HepG2 (cell line): ENCODE data around the gene DNAJC9. TPM values are rescaled to one million over a fixed set of nuclear protein-coding genes. Genes with fewer than 3 reads are reported as not detected.

Experiments used
- CEBPB ChIP-seq: IDR thresholded peaks from 2 replicates; pipeline ENCODE4 v1.6.1; 2011; ENCODE audit warnings: low read depth, low read length, improper control_type of control experiment, borderline replicate concordance
- ESRRA ChIP-seq: sonication (generic); formaldehyde crosslinking; IDR thresholded peaks from 2 replicates; pipeline ENCODE4 v1.5.1; 2020; ENCODE audit warnings: mild to moderate bottlenecking, low read depth, missing genetic modification reagents
- GLMP ChIP-seq: sonication (generic); formaldehyde crosslinking; IDR thresholded peaks from 2 replicates; pipeline ENCODE4 v1.9.0; 2021; ENCODE audit warnings: missing genetic modification reagents, mild to moderate bottlenecking, borderline replicate concordance
- PRDM4 ChIP-seq: sonication (generic); formaldehyde crosslinking; IDR thresholded peaks from 2 replicates; pipeline ENCODE4 v1.9.0; 2021; ENCODE audit warnings: missing genetic modification reagents, borderline replicate concordance
- RFX5 ChIP-seq: IDR thresholded peaks from 2 replicates; pipeline ENCODE4 v1.6.1; 2011; ENCODE audit warnings: low read depth, low read length, improper control_type of control experiment
- ZFP36 ChIP-seq: fragments of 150-350 bp; IDR thresholded peaks from 2 replicates; pipeline ENCODE4 v1.6.1; 2018; ENCODE audit warnings: borderline replicate concordance, low read length, low read depth; ENCODE audit not compliant: partially characterized antibody
- ZNF33B ChIP-seq: sonication (generic); formaldehyde crosslinking; IDR thresholded peaks from 2 replicates; pipeline ENCODE4 v1.5.1; 2020; ENCODE audit warnings: mild to moderate bottlenecking, missing genetic modification reagents
- ZNF614 ChIP-seq: IDR thresholded peaks from 2 replicates; pipeline ENCODE4 v1.6.1; 2018; ENCODE audit warnings: missing biosample characterization, missing genetic modification reagents, inconsistent platforms, borderline replicate concordance
- ZNF646 ChIP-seq: sonication (generic); formaldehyde crosslinking; IDR thresholded peaks from 2 replicates; pipeline ENCODE4 v1.9.0; 2021; ENCODE audit warnings: mild to moderate bottlenecking, missing genetic modification reagents
- ZNF652 ChIP-seq: IDR thresholded peaks from 2 replicates; pipeline ENCODE4 v1.6.1; 2016; ENCODE audit warnings: low read depth, borderline replicate concordance
- ZNF766 ChIP-seq: sonication (generic); formaldehyde crosslinking; IDR thresholded peaks from 2 replicates; pipeline ENCODE4 v1.5.0; 2020; ENCODE audit warnings: missing genetic modification reagents, borderline replicate concordance
- polyA plus RNA-seq, 8 experiments: library from polyadenylated mRNA; depleted of rRNA in 3 of 8; stranded (reverse) in 7 of 8; unstranded in 1 of 8; fragments of >200 nt; fragmentation: Illumina TruSeq in 4 of 8; extraction: Trizol in 4 of 8; gene quantifications; 2 replicates each; pipeline versions ENCODE4 v1.2.1 to v1.2.3, GENCODE V29; 2011 to 2016; ENCODE audit warnings: low read depth in 4 of 8, missing spikeins in 1 of 8, mixed read lengths in 1 of 8; ENCODE audit not compliant: insufficient read depth in 1 of 8
- total RNA-seq, 5 experiments: library from RNA; depleted of rRNA; stranded (reverse); fragments of >200 nt; fragmentation: Illumina TruSeq; extraction: Trizol; gene quantifications; 2 replicates each; pipeline ENCODE4 v1.2.3, GENCODE V29; 2016; ENCODE audit warnings: low read depth in 1 of 5
- TF ChIP-seq, protein P1 (sequence below): sonication (generic); formaldehyde crosslinking; IDR thresholded peaks from 2 replicates; pipeline ENCODE4 v1.4.0; 2020; ENCODE audit warnings: missing genetic modification reagents, borderline replicate concordance

The DNAJC9 gene
- total and polyA plus RNA-seq, 2 of the 13 experiments (the other 11 are each of a cell fraction or from before 2014, with no cell fraction given), result 15.9 to 60.3 TPM

DNA sequence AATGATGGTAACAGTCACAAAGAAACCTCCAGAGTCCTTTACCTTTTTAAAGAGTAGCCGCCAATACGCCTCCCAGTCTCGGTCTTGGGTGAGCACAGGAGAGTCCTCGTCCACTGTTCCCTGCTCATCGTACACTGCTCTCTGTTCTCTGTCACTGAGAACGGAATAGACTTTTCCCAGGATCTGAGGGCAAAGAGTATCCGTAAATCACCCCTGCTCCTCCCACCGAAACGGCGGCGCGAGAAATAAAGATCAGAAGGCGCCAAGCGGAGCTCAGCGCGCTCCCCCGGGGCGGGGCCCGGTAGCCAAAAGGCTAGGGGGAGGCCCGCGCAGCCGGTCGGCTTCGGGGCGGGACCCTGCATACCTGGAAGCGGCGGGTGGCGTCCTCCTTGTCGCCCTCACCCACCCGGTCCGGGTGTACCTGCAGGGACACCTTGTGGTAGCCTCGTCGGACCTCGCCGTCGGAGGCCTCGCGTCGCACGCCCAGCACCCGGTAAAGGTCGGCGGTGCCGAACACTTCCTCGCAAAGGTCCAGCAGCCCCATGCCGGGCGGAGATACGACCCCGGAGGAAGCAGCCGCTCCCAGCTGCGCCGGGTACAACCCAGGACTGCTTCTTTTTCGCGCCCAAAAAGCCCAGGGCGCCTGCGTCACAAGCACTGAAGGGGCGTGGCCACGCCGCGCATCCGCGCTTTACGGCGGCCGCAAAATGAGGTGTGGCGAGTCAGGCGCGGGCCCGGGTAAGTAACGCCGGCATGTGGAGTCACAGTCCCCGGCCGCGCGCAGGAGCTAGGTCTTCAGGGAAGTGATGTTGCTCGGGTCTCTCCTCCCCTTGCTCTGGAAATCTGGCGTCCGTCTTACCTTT lies at the start of gene DNAJC9 (continued):
- TF ChIP-seq, protein P1, sequence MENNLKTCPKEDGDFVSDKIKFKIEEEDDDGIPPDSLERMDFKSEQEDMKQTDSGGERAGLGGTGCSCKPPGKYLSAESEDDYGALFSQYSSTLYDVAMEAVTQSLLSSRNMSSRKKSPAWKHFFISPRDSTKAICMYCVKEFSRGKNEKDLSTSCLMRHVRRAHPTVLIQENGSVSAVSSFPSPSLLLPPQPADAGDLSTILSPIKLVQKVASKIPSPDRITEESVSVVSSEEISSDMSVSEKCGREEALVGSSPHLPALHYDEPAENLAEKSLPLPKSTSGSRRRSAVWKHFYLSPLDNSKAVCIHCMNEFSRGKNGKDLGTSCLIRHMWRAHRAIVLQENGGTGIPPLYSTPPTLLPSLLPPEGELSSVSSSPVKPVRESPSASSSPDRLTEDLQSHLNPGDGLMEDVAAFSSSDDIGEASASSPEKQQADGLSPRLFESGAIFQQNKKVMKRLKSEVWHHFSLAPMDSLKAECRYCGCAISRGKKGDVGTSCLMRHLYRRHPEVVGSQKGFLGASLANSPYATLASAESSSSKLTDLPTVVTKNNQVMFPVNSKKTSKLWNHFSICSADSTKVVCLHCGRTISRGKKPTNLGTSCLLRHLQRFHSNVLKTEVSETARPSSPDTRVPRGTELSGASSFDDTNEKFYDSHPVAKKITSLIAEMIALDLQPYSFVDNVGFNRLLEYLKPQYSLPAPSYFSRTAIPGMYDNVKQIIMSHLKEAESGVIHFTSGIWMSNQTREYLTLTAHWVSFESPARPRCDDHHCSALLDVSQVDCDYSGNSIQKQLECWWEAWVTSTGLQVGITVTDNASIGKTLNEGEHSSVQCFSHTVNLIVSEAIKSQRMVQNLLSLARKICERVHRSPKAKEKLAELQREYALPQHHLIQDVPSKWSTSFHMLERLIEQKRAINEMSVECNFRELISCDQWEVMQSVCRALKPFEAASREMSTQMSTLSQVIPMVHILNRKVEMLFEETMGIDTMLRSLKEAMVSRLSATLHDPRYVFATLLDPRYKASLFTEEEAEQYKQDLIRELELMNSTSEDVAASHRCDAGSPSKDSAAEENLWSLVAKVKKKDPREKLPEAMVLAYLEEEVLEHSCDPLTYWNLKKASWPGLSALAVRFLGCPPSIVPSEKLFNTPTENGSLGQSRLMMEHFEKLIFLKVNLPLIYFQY, result no peak; the same call in 1 of the 2 replicates
- TF ChIP-seq ESRRA (CRISPR knock-in tag) (peak; percentile 84), ZNF646 (CRISPR knock-in tag) (no peak), RFX5 (no peak), CEBPB (no peak), ZFP36 (no peak), ZNF652 (no peak), ZNF33B (CRISPR knock-in tag) (no peak), PRDM4 (no peak), ZNF766 (0 out of 2 replicates have a peak, but pooled peaks have one; percentile 46), ZNF614 (CRISPR knock-in tag) (peak; percentile 54; the same call in 1 of the 2 replicates), GLMP (CRISPR knock-in tag) (no peak)
